NOMO-1 (cell line): ENCODE results near the gene VTI1A.
"Not testable (repeated sequence)": the region's sequence is repeated elsewhere in the genome, so short reads cannot be mapped to it uniquely, and the experiment has no call there.

ENCODE experiments used
- DNase-seq, 2 experiments: peaks; one replicate each; lab custom pipeline; 2025; ENCODE audit not compliant: unreplicated experiment in 2 of 2; lab: John Stamatoyannopoulos, UW

Gene VTI1A

GRCh38 chr10:112847778-112848177, 400.8 kb downstream of the VTI1A start:
- DNase-seq = no peak

- DNase-seq = no peak
Measured at GRCh38 chr10:112848228-112848627, 401.2 kb downstream of the VTI1A start.

- no peak for DNase-seq
Measured at GRCh38 chr10:112848868-112849430, 401.9 kb downstream of the VTI1A start.

- DNase-seq = no peak
Measured at GRCh38 chr10:112849546-112849945, 402.5 kb downstream of the VTI1A start.

GRCh38 chr10:112851181-112851580, 404.2 kb downstream of the VTI1A start:
- peak in 1 of 2 experiments; percentile 10 for DNase-seq

GRCh38 chr10:112851588-112852211, 404.7 kb downstream of the VTI1A start:
- peak in 1 of 2 experiments; percentile 54 for DNase-seq

GRCh38 chr10:112852306-112852705, 405.3 kb downstream of the VTI1A start:
- DNase-seq = peak; percentile 95 to 98

- DNase-seq = no peak
Measured at GRCh38 chr10:112855134-112855533, 408.1 kb downstream of the VTI1A start.

GRCh38 chr10:112857493-112857892, 410.5 kb downstream of the VTI1A start:
- DNase-seq = no peak

- no peak for DNase-seq
Measured at GRCh38 chr10:112858986-112859651, 412.1 kb downstream of the VTI1A start.

GRCh38 chr10:112859793-112860192, 412.8 kb downstream of the VTI1A start:
- DNase-seq = no peak

- DNase-seq = not testable (repeated sequence)
Measured at GRCh38 chr10:112863461-112863860, 416.4 kb downstream of the VTI1A start.
